SK-N-MC (cell line): Measurements from ENCODE around the gene UNC5C.

ENCODE experiments used
- EZH2 ChIP-seq: fragments of 200-600 bp; sonication (generic); IDR thresholded peaks from one replicate; pipeline ENCODE4 v1.6.1; 2017; ENCODE audit warnings: antibody characterized with exemption
- FOXP2 ChIP-seq: optimal IDR thresholded peaks from 2 replicates; pipeline ENCODE3; 2011; ENCODE audit warnings: mild to moderate bottlenecking, moderate library complexity; ENCODE audit not compliant: insufficient read depth; ENCODE audit errors: extremely low read length, control extremely low read depth
- POLR2AphosphoS5 ChIP-seq: IDR thresholded peaks from 2 replicates; pipeline ENCODE4 v1.6.1; 2012; ENCODE audit warnings: mild to moderate bottlenecking, low read depth, low read length, borderline replicate concordance

DNA sequence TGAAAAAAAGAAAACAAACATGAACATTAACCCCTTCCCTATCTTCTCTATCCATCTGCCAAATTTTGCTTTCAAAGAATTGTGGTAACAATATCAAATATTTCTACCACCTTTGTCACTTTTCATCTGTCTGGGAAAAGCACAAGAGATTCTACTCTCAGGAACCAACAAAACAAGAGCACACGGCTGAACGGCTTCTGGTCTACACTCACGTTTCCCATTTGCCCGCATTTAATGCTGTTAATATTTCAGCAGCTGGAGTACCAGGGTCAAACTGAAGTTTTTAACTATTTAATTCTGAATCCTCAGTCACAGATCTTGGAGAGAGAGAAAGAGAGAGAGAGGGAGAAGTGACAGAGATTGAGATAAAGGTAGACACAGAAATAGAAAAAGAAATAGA, 91.4 kb downstream of the UNC5C start:
- TF ChIP-seq EZH2 = no peak
- TF ChIP-seq FOXP2 = no peak
- no peak for TF ChIP-seq POLR2AphosphoS5
